CD4-positive, alpha-beta T cell treated with Interleukin-15 for 4 hours (primary cell): ENCODE measurements around the gene CRHR2.
"Not testable (repeated sequence)": the region's sequence is repeated elsewhere in the genome, so short reads cannot be mapped to it uniquely, and the experiment has no call there.

Experiments used
- DNase-seq: peaks from one replicate; pipeline ENCODE4 v3.0.0-alpha.2; 2020; ENCODE audit warnings: low spot score

The CRHR2 gene

DNA sequence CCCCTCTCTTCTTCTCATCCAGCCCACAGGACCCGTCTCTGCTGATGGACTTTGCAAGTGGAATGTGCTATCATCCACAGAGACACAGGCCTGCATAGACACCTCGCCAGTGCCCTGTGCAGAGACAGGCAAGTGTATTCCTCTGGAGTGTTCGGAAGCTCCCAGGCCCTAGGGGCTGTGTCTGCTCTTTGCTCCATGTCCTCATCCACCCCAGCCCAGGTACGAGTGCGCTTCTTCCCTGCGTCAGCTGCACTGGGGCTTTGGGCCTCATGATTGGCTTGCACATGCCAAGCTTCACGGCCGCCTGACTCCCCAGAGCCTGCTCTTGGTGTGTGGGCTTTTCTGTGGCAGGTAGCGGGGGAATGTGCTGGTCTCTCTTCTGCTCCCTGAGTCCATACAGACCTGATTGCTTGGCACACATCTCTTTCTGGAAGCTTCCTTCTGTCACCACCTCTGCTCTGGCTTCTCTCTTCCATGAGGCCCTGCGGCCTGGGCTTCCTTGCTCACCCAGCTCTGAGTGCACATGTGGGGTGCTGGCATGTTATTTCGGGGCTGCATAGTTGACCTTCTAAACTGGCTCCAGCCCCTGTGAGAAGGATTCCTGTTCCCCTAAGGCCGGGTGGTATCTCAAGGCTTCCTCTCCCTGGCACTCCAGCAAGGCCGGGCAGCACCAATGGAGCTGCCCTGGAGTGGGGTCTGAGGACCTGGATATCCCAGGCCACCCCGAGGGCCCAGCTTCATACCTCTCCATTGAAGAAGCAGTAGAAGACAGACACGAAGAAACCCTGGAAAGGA, 27.8 kb downstream of the CRHR2 start:
- DNase-seq: no peak

DNA sequence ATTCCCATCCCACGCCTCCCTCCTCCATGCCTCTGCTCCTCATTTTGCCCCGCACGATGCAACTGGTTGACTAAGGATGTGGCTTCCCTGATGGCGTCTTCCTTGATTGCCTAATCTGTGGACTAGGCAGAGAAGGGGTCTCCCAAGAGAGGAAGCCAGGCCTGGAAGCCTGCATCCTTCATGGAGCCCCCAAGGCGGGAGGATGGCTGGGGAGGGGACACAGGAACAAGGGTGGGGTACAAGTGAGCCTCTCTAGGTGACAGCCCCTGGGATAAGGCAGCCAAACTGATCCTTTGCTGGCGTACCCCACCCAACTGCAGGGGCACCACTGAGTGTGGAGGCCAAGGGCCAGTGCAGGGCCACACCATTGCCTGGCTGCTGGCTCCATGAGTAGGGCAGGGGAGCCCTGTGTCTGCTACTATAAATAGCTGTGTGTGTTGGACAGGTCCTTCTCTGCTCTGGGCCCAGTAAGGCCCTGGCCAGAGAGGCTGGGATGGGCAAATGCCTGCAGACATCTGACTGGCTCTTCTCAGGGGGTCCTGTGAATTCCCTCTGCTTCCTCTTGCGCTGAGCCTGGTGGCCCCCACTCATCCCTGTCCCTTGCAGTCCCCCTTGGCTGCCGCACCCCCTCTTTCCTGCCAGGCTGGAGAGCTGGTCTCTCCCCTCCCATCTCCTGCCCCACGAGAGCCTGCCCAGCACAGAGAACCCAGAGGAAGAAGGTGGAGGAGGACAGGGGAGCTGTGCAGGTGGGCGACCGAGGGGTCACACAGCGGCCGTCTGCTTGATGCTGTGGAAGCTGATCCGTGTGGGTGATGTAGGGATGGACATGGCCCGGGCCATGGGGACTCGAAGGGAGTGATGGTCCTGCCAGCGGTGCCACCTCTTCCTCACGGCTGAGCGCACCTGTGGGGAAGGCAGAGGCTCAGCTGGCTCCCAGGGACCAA, 29.3 kb downstream of the CRHR2 start:
- no peak for DNase-seq

DNA sequence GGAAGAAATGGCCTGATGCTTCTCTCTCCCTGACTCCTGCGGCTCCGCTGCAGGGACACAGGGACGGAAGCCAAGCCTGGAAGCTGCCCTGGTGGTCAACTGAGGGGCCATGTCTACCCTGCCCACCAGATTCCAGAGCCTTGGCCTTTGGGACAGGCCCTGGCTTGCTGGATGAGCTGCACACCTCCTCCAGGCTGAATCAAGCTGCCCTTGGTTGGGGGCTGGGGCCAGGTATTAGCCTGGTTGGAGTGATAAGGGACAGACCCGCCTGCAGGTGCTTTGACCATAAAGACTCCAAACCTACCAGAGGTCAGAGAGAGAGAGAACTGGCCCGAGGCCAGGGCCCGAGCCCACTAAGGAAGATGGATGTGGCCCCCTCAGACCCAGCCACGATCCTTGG, 30.1 kb downstream of the CRHR2 start:
- no peak for DNase-seq

DNA sequence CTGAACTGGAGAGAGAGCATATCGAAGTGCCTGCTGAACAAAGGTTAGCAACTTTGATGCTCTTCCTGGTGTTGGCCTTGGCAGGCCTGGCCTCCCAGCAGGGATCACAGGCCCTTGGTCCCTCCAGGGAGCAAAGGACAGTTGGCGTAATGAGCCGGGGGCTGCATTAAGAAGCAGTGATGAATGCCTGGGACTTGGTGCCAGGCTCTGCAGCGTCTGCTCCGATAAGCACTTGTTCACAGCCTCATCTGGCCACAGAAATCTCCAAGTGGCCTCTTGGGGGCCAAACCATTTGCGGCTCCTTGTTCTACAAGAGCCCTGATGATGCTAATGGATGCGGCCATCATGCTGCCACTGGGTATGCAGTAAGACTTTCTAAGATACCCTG, 31.8 kb downstream of the CRHR2 start:
- DNase-seq: no peak

DNA sequence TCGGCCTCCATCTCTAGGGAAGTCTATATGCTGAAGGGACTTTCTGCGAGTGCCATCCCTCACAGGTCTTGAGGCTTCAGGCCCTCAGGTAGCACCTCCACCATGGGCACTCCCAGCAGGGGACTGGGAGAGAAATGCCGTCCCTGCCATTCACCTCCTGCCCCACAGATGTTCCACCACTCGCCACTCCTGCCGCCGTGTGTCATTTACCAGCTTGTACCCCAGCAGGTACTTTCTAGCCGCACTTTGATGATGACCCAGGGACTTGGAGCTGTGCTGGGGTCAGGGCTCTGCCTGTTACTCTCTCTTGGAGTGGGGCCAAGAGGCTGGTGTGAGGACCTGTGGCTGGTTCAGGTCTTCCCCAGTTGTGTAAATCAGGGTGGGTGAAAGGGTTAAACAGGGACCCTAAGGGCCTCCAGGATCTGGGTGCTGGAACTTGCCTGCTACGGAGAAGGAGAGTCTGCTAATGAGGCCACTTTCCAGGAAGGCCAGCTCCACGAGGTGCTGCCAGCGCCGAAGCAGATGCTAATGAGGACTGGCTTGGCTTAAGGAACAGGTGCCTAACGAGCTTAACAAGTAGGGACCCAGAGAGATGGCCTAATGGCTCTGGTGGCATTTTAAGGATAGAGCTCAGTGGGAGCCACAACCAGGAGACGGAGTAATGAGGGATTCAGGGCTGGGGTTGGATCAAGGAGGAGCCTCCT, 32.4 kb downstream of the CRHR2 start:
- no peak for DNase-seq

DNA sequence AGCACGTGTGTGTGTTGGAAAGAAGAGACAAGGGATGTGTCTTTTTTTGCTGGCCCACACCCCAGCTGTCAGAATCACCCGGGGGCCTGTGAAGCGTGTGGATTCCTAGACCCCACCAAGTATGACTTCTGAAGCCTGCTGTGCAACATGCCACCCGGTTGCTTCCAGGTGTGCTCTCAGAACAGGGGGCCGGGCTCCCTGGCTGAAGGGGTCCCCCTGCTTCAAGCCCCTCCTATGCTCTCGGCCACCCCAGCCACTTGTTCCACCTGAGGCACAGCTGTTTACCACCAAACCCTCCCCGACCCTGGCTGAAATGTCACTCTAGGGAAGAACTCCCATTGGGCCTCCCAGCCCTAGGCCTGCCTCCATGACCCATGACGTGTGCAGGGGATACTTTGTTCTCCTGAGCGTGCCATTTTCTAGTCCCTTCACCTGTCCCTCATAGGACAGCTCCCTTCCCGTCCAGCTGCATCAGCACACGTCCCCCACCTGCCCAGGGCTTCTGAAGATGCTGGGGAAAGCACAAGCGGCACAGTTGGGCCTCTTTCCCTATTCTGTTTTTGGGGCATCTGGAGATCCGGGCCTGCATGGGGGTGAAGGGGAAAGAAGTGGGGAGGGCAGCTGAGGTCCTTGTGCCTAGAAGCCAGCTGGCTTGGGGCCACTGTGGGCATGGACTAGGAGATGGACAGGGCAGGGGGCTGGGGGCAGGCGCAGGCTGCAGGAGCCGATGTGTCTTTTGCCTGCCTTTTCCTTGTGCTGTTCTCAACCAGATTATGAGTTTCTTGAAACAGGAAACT, 33.3 kb downstream of the CRHR2 start:
- DNase-seq: no peak

DNA sequence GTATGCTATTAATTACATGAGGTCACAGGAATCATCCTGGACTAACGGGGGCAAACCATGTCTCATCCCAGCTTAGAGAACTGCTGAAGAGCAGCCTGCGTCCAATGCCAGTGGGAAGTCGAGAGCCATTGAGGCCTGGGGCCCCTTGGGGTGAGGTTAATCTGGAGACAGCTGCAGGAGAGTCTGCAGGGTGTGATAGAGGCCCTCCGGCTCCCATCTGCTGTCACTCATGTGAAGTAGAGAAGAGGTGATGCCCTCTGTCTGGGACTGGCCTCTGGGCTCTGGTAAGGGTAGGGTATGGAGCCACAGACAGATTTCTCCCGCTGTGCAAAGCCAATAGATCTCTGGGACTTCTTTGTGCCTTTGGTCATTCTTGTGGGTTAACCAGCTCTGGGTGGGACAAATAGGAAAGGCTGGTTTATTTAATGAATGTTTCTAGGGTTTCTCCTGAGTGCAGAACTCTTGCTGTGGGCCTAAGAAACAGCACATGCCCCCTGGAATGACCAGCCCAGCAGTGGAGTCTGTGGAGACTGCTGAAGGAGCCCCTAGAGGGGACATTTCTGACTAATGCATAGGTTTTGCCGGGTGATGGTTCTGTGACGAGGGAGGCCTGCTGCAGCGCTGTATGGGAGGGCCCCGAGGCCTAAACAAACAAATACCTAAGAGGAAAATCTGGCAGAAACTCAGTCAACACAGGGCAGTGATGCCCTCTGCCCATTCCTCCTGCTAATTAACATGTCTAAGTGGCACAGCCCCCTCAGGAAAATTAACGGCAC, 34.5 kb downstream of the CRHR2 start:
- no peak for DNase-seq

DNA sequence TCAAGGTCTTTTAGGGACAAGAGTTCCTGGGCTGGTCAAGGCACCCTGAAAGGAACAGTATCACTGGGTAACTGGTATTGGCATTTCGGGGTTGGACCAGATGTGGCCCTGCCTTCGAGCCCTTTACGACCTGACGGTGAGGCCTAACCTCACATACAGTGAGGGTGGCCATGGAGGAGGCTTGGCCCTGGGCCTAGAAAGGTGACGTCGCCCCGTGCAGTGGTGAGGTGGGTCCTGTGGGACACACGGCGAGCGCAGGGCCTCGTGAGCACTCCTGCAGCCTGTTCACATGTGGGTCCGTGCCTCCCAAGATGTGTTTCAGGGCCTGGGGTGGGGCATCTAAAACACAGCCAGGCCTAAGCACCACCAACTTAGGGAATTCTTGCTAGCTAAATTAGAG, 36.1 kb downstream of the CRHR2 start:
- no peak for DNase-seq

DNA sequence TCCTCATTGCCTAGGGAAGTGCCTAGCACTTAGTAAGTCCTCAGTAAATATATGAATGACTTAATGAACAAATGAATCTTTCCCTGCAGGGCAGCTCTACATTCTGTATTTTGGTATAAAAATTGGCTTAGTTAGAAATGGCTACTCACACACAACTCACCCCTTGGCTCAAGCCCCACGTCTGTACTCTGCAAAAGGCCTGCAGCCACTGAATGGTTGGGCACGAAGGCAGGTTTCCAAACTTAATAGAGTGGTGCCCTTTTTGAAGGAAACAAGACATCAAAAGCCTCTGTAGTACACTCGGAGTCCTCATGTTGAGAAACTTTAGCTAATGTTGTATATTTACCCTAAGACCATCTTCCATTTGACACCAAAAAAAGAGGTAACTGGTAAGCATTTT, 36.6 kb downstream of the CRHR2 start:
- no peak for DNase-seq

DNA sequence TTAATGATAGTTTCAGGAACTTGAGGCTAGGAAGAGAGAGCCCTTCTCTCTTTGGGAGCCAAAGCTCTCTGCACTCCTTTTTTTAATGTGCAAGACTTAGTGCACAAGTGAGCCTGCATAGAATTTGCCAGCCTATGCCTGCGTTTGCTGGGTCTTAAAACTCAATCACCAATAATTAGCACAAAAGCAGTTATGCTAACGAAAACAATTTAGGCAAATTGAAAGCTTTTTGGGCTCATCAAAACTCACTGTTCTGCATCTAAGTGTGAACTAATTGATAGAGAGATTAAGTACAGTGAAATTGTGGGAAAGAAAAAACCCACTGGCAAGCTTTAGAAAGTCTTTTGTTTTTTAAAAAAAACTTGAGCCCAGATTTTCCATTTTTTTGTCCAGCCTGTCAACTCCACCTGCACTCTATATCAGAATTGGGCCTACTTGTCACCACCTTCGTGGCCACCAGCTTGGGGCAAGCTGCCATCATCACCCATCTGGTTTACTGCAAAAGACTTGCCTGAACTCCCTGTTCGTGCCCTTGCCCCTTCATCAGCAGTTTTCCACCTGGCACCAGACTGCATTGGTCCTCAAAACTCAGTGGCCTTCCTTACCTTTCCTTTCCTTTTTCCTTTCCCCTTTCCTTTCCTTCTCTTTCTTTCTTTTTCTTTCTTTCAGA, 37.8 kb downstream of the CRHR2 start:
- DNase-seq: no peak

DNA sequence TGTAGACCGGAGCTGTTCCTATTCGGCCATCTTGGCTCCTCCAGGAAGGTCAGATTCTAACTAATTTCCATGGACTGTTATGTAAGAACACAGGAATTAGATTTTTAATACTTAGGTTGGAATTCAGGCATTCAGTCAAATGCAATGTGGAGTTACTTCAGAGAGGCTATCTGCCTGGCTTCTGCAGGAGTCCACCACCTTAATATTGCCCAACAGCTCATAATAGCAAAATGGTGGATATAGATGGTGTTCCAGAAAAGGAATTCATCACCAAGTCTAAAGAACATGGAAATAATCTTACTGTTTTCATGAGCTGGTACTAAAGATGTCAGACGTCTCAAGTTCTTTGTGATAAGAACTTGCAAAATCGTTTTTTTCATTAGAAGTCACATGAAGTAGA, 39.5 kb downstream of the CRHR2 start:
- no peak for DNase-seq

DNA sequence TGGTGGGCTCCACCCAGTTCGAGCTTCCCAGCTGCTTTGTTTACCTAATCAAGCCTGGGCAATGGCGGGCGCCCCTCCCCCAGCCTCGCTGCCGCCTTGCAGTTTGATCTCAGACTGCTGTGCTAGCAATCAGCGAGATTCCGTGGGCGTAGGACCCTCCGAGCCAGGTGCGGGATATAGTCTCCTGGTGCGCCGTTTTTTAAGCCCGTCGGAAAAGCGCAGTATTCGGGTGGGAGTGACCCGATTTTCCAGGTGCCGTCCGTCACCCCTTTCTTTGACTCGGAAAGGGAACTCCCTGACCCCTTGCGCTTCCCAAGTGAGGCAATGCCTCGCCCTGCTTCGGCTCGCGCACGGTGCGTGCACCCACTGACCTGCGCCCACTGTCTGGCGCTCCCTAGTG, 39.9 kb downstream of the CRHR2 start:
- not testable (repeated sequence) for DNase-seq

DNA sequence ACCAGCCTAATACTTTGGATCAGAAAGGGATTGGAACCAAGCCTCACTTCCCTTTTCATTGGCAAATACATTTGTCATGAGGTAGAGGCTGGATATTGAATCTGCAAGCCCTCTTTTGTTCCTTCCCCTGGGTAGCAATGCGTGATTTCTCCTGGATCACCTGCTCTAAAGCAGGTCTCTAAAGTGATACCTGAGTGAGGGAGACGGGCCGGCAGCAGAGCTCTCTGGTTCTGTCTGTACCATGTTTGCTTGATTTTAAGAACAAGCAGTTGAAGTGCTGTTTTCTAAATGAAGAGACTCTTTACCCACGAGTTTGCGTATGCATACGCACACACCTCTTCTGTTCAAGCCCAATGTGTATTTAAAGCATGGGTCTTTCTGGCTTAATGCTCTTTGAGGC, 46.5 kb downstream of the CRHR2 start:
- no peak for DNase-seq

DNA sequence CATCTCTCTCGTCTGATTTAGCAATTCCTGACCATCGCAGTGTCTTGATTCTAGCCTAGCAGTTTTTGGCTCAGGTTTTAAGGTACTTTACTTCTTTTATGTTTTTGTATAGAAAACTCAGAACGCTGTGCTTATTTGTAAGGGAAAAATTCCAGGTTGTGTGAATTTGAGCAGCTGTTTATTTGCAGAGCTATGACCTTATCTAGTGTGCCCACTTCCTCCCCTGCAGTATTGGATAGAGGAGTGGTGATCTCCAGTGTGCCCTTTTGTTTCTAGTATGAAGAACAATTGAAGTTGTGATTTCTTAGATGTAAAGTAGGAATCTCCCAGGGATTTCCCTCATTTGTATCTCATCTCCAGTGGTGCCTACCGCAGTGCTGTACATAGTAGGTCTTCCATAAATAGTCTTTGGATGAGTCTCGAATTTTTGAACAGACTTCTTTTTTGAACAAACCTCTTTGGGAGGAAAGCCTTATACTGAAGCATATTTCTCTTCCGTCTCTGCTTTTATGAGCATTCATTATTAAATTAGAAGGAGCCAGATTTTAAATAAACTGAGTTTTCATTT, 47.5 kb downstream of the CRHR2 start:
- no peak for DNase-seq

DNA sequence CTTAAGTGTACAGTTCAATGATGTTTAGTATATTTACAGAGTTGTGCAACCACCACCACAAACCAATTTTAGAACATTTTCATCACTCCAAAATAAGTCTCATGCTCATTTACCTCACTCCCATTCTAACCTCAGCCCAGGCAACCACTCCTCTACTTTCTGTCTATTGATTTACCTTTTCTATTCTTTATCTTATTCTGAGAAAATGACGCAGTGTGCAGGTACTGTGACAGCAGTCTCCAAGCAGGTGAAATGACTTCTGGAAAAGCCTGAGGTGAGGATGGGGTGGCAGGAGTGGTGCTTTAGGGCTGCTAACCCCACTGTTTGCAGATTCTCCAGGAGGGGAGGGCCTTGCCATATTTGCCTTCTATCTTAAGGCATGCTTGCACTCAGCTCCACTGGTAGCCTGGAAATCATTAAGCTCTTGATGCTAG, 48.0 kb downstream of the CRHR2 start:
- DNase-seq: no peak

DNA sequence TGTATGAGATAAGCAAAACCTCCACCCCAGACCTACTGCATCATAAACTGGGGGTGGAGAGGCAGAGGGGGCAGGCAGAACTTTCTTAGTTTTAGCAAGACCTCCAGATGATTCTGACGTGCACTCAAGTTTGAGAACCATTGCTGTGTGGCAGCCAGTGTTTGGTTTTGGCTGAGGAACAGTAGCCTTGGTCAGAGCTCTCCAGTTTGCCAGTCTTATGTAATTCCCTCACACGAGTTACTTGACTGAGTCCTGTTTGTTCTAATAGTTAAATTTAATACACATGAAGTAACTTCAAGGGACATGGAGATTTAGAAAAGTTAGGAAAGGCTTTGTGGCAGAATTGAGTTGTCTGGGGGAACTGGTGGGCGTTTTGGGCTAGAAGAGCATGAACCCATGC, 49.0 kb downstream of the CRHR2 start:
- DNase-seq: no peak

DNA sequence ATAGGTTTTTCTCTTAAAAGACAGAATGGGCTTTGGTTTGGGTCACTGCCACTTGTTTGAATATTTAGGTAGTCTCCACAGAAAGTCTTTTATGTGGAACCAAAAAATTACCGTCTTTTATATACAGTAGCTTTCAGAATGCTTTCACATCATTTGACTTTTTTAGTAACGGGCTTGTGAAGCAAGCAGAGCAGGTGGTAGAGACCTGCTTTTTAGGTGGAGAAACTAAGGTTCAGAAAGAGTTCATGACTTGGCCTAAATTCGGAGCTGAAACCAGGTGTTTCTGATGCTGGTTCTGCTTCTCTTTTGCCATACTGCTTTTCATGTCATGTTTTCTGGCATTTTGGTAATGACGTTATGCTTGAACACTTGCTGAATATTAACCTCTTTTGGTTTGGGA, 51.3 kb downstream of the CRHR2 start:
- DNase-seq: no peak

DNA sequence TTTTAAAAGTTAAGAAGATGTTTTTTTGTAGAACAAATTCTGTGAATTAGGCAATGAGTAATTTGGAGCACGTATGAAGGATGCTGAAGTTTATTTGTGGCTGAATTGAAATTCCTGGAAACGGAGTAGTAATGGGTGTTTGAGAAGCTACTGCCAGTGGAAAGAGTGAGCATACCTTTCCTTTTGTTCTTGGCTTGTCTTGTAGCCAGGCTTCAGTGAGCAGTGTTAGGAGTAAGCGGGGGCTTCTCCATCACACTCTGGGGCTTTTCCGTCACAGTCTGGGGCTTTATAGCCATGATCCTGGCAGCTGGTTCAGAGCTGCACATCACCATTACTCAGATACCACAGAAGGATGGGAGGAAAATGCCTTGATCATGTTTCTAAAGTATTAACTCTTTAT, 55.2 kb downstream of the CRHR2 start:
- no peak for DNase-seq

DNA sequence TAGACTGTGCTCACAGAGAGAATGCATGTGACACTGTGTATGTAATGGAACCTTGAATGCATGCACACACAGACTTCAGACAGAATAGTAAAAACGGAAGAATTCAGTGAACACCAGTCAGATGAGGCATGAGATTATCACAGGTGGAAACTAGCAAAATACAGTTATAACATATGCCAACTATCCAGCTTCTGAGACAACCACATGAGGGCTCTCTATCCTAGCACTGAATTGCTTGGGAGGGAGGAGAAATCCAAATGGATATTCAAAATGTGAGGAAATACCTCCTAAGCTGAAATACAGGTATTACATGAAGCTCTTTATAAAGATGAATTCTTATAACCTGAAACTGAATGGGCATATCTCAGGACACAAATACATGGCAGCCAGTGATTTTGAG, 57.0 kb downstream of the CRHR2 start:
- no peak for DNase-seq

DNA sequence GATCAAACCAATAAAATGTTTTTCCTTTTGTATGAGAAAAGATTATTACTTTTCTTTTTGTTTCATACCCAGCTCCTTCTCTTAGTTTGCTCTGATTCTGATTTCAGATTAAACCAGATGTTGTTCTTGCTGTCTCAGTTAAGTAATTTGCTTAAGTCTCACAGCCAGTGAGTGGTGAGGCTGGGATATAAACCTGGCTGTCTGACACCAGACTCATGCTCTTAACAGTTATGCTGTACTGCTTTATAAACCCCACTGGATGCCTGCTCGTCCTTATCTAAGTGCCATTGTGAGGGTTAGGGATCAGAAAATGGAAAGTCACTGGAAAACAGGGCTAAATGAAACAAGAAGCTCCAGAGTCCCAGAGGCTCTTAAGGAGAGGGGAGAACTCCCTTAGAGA, 63.3 kb downstream of the CRHR2 start:
- no peak for DNase-seq
